ENCODE measurements around the gene CRABP2. TPM values are rescaled to one million over a fixed set of nuclear protein-coding genes. Genes with fewer than 3 reads are reported as not detected.

The CRABP2 gene
- total RNA-seq, 1 donor from 2014 or later = 110 TPM

DNA sequence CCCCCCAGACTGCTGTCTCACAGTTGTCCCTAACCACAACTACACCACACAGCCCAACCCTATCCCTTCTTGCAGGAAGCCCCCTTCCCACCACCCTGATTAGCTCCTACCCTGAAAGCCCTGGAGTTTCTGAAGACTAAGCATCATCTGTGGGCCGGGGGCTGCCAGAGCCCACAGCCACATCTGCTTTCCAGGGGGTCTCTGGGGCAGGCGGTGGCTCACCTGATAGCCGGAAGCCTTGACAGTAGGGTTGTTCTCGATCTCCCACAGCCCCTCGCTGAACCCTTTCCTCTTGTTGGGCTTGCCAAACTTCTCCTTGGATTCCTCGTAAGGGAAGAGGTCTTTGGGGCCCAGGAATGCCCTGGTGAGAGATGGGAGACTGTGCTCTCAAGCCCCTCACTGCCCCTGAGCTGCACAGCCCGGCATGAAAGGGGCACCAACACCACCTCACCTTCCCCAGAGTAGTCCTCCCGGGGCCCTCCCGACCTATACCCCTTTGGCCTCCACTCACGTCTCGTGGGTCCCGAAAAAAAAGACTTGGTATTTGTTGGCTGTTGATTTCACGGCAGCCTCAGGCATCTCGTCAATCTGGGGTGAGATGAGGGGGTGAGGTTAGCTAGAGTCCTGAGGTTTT is 39.5 kb upstream of the CRABP2 start:
- no peaks in the 10 kb centered on the region for H3K36me3 ChIP-seq
- no peak overlapping the region for H3K27ac ChIP-seq
- no peaks in the 10 kb centered on the region for H3K27me3 ChIP-seq
- Mint-ChIP-seq H3K4me1 (peaks cover 61% of the 10 kb centered on the region), H3K27ac (peak overlapping the region; percentile 100), H3K4me3 (peak overlapping the region; percentile 25), H3K27me3 (ENCODE audit: insufficient read depth, low read depth) (peaks cover 2% of the 10 kb centered on the region), H3K36me3 (peaks cover 15% of the 10 kb centered on the region), H3K9me3 (no peaks in the 10 kb centered on the region)
- H4K20me1 ChIP-seq (ENCODE audit: low read depth) = peaks cover 24% of the 10 kb centered on the region
- H3K4me2 ChIP-seq = peak overlapping the region; percentile 100
- no peaks in the 10 kb centered on the region for H3K9me3 ChIP-seq (ENCODE audit: low read depth)
- H3K9ac ChIP-seq = no peak overlapping the region
- DNase-seq (ENCODE audit: low spot score) = no peak
- peaks cover 47% of the 10 kb centered on the region for H3K4me1 ChIP-seq
- no peak overlapping the region for H2AFZ ChIP-seq (replicated peaks)
- peaks cover 70% of the 10 kb centered on the region for H3K79me2 ChIP-seq (ENCODE audit: low read depth)
- TF ChIP-seq EZH2 (IDR thresholded peaks at IDR 0.05) = no peak
- TF ChIP-seq, protein P1, sequence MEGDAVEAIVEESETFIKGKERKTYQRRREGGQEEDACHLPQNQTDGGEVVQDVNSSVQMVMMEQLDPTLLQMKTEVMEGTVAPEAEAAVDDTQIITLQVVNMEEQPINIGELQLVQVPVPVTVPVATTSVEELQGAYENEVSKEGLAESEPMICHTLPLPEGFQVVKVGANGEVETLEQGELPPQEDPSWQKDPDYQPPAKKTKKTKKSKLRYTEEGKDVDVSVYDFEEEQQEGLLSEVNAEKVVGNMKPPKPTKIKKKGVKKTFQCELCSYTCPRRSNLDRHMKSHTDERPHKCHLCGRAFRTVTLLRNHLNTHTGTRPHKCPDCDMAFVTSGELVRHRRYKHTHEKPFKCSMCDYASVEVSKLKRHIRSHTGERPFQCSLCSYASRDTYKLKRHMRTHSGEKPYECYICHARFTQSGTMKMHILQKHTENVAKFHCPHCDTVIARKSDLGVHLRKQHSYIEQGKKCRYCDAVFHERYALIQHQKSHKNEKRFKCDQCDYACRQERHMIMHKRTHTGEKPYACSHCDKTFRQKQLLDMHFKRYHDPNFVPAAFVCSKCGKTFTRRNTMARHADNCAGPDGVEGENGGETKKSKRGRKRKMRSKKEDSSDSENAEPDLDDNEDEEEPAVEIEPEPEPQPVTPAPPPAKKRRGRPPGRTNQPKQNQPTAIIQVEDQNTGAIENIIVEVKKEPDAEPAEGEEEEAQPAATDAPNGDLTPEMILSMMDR (IDR thresholded peaks at IDR 0.05) = no peak
- TF ChIP-seq EZH2phosphoT487 (IDR thresholded peaks at IDR 0.05) = no peak
- H3F3A ChIP-seq (ENCODE audit: low read depth) = peaks cover 84% of the 10 kb centered on the region
- no peak overlapping the region for H3K4me3 ChIP-seq

DNA sequence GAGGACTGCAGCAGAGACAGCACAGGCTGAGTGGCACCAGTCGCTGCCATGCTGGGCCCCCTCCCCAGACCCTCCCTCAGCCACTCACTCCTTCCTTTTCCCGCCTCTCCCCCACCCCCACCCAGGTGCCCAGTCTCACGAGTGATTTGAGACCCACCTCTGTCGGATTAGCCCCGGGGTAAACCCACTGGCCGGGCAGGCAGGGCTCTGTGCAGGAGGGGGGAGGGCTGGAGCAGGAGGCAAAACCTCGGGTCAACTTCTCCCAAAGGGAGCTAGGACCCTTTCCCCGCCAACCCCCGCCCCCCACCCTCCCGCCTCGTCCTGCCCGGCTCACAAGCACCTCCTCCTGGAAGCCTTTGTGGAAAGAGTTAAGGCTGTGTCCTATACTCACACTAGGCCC is 39.0 kb upstream of the CRABP2 start:
- peaks cover 24% of the 10 kb centered on the region for H4K20me1 ChIP-seq (ENCODE audit: low read depth)
- H3K4me3 ChIP-seq = no peak overlapping the region
- no peaks in the 10 kb centered on the region for H3K27me3 ChIP-seq
- Mint-ChIP-seq H3K9me3 (no peaks in the 10 kb centered on the region), H3K4me1 (peaks cover 55% of the 10 kb centered on the region), H3K27me3 (ENCODE audit: insufficient read depth, low read depth) (peaks cover 2% of the 10 kb centered on the region), H3K36me3 (peaks cover 15% of the 10 kb centered on the region), H3K4me3 (peak overlapping the region; percentile 23), H3K27ac (no peak overlapping the region)
- peaks cover 43% of the 10 kb centered on the region for H3K4me1 ChIP-seq
- no peak overlapping the region for H3K27ac ChIP-seq
- peaks cover 83% of the 10 kb centered on the region for H3F3A ChIP-seq (ENCODE audit: low read depth)
- no peak overlapping the region for H3K9ac ChIP-seq
- no peak for DNase-seq (ENCODE audit: low spot score)
- TF ChIP-seq EZH2phosphoT487 (IDR thresholded peaks at IDR 0.05) (no peak), EZH2 (IDR thresholded peaks at IDR 0.05) (no peak)
- TF ChIP-seq, protein P1 (IDR thresholded peaks at IDR 0.05) = no peak
- peaks cover 70% of the 10 kb centered on the region for H3K79me2 ChIP-seq (ENCODE audit: low read depth)
- no peak overlapping the region for H3K4me2 ChIP-seq
- no peaks in the 10 kb centered on the region for H3K36me3 ChIP-seq
- H2AFZ ChIP-seq (replicated peaks) = no peak overlapping the region
- H3K9me3 ChIP-seq (ENCODE audit: low read depth) = no peaks in the 10 kb centered on the region

DNA sequence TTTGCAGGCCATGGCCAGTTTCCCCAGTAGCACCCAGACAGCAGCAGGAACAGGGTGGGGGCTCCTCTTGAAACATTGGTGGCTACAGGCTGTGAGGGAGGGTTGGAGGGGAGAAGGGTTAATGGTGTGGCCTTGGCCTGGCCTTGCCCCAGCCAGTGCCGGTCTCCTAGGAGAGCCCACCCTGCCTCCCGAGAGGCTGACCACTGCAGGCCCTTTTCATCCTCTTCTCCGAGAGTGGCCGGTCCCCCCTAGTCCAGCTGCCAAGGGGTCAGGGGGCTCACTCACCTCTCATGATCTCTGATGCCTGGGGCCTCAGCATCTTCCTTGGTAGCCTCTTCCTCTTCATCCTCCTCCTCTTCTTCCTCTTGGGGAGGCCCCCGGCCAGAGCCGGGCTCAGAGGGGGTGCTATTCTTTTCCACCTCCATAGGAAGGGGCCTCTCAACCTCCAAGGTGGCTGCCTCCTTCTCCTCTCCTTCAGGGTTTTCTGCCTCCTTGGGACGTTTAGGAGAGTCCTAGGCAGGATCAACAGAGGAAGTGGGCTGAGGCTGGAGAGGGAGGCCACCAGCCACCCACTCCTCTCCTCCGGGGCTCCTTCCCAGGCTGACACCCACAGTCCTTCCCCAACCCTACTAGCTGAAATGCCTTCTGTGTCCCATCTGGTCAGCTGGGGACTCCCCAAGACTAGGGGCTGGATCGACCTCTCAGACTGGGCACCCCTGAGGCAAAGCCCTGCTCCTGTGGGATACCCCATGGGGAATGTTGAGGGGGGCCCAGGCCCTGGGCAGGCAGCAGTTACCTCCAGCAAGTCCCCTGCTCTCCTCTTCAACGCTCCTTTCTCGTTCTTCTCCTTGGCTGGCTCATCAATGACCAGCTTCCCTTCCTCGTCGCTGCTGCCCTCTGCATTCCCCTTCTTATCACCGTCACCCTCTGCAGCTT is 38.3 kb upstream of the CRABP2 start:
- Histone ChIP-seq H3K4me1 (peaks cover 36% of the 10 kb centered on the region), H3K4me3 (no peak overlapping the region), H3K4me2 (no peak overlapping the region), H3K9ac (no peak overlapping the region), H3F3A (ENCODE audit: low read depth) (peaks cover 77% of the 10 kb centered on the region), H2AFZ (replicated peaks) (no peak overlapping the region), H4K20me1 (ENCODE audit: low read depth) (peaks cover 17% of the 10 kb centered on the region), H3K36me3 (no peaks in the 10 kb centered on the region), H3K27ac (no peak overlapping the region), H3K27me3 (no peaks in the 10 kb centered on the region), H3K79me2 (ENCODE audit: low read depth) (peaks cover 66% of the 10 kb centered on the region), H3K9me3 (ENCODE audit: low read depth) (no peaks in the 10 kb centered on the region)
- DNase-seq (ENCODE audit: low spot score) = no peak
- no peak overlapping the region for H3K4me3 Mint-ChIP-seq
- H3K27me3 Mint-ChIP-seq (ENCODE audit: insufficient read depth, low read depth) = peaks cover 2% of the 10 kb centered on the region
- TF ChIP-seq, protein P1 (IDR thresholded peaks at IDR 0.05) = no peak
- no peak for TF ChIP-seq EZH2 (IDR thresholded peaks at IDR 0.05)
- no peak for TF ChIP-seq EZH2phosphoT487 (IDR thresholded peaks at IDR 0.05)
- H3K4me1 Mint-ChIP-seq = peaks cover 51% of the 10 kb centered on the region
- peaks cover 15% of the 10 kb centered on the region for H3K36me3 Mint-ChIP-seq
- no peaks in the 10 kb centered on the region for H3K9me3 Mint-ChIP-seq
- H3K27ac Mint-ChIP-seq = no peak overlapping the region
